Spleen (tissue), 11 donors: ENCODE results near the gene ARHGEF10L. TPM values are rescaled to one million over a fixed set of nuclear protein-coding genes. Genes with fewer than 3 reads are reported as not detected.

Source experiments
- DNase-seq: peaks from one replicate; pipeline ENCODE4 v3.0.0-alpha.2; 2020
- H3K27ac ChIP-seq, 8 donors: fragments of 200-600 bp; sonication (generic) in 7 of 8; 1 replicate in 4 of 8; 2 replicates in 4 of 8; pipeline versions ENCODE4 v1.5.0 to v1.8.0; 2016 to 2021; ENCODE audit warnings: inconsistent platforms in 4 of 8, mild to moderate bottlenecking in 4 of 8, moderate library complexity in 1 of 8
- H3K27me3 ChIP-seq, 7 donors: fragments of 200-600 bp; sonication (generic) in 6 of 7; replicated peaks in 1 of 7; 1 replicate in 4 of 7; 2 replicates in 3 of 7; pipeline versions ENCODE4 v1.5.0 to v1.8.0; 2016 to 2021; ENCODE audit warnings: inconsistent platforms in 3 of 7, mild to moderate bottlenecking in 1 of 7
- H3K36me3 ChIP-seq, 6 donors: fragments of 200-600 bp; sonication (generic) in 5 of 6; 1 replicate in 4 of 6; 2 replicates in 2 of 6; pipeline versions ENCODE4 v1.5.0 to v1.8.0; 2016 to 2021; ENCODE audit warnings: inconsistent platforms in 2 of 6
- H3K4me1 ChIP-seq, 6 donors: fragments of 200-600 bp; sonication (generic) in 5 of 6; 1 replicate in 3 of 6; 2 replicates in 3 of 6; pipeline versions ENCODE4 v1.5.0 to v1.8.0; 2016 to 2021; ENCODE audit warnings: inconsistent platforms in 3 of 6
- H3K4me3 ChIP-seq, 8 donors: fragments of 200-600 bp; sonication (generic) in 7 of 8; 1 replicate in 4 of 8; 2 replicates in 4 of 8; pipeline versions ENCODE4 v1.5.0 to v1.8.0; 2016 to 2021; ENCODE audit warnings: inconsistent platforms in 4 of 8, mild to moderate bottlenecking in 4 of 8, moderate library complexity in 2 of 8
- H3K9me3 ChIP-seq, 8 donors: fragments of 200-600 bp; sonication (generic) in 7 of 8; 1 replicate in 4 of 8; 2 replicates in 4 of 8; pipeline versions ENCODE4 v1.5.0 to v1.8.0; 2016 to 2021; ENCODE audit warnings: inconsistent platforms in 4 of 8
- CTCF ChIP-seq, 11 experiments: fragments of 200-600 bp in 7 of 11; fragments of 450-650 bp in 4 of 11; sonication (generic) in 4 of 11; IDR thresholded peaks in 8 of 11; conservative IDR thresholded peaks in 3 of 11; 1 replicate in 7 of 11; 2 replicates in 4 of 11; pipeline versions ENCODE4 v1.4.0 to v1.8.0; 2016 to 2021; ENCODE audit warnings: antibody characterized with exemption in 11 of 11, inconsistent platforms in 4 of 11, mild to moderate bottlenecking in 1 of 11
- POLR2A ChIP-seq, 3 donors: fragments of 450-650 bp; IDR thresholded peaks; one replicate each; pipeline ENCODE4 v1.5.1; 2017; ENCODE audit warnings: antibody characterized with exemption in 3 of 3, mild to moderate bottlenecking in 1 of 3
- POLR2AphosphoS5 ChIP-seq, 3 donors: sonication (generic); formaldehyde crosslinking; IDR thresholded peaks; one replicate each; pipeline ENCODE4 v1.5.1; 2017; ENCODE audit warnings: antibody characterized with exemption in 3 of 3
- WGBS, 5 donors: extraction: QIAGEN DNeasy Blood & Tissue Kit in 3 of 5; methylation state at CpG; one replicate each; pipeline versions ENCODE4 v1.1.5 to v1.1.7; 2013 to 2018; 5-methylcytosine and 5-hydroxymethylcytosine counted together
- intact Hi-C: fragments of 100-400 bp; cut with DNase I; formaldehyde crosslinking; loops from one replicate; pipeline ENCODE4 v1.15.0; 2023; ENCODE audit warnings: low total_unique reads
- polyA plus RNA-seq, 3 donors: library from polyadenylated mRNA; stranded (reverse); fragments of 200-250 nt; gene quantifications; one replicate each; pipeline ENCODE4 v1.2.1, GENCODE V29; 2013
- total RNA-seq, 7 donors: library from RNA; depleted of rRNA in 3 of 7; stranded (reverse); fragments of >200 nt in 3 of 7; fragmentation: NEBNext Ultra II Directional in 4 of 7; extraction: Animal tissue kit (Norgen Biotek cat#: 25700) in 4 of 7; gene quantifications; one replicate each; pipeline versions ENCODE4 v1.1.0 to v1.2.1, GENCODE V29; 2016 to 2021
- donor health status: healthy with polysubstance abuse.
- donor health status: DM: no; HTN: no; CAD: no; lungs with moderate emphysema.
- donor health status: DM: no; HTN: no; CAD: no.
- donor health status: Bipolar disorder and iron deficiency.
- donor health status: healthy.
- donor health status: DM: no; HTN: no; CAD: no.
- donor health status: DM: yes; HTN: yes; CAD: no.

The ARHGEF10L gene
- total and polyA plus RNA-seq, 10 donors, result 10.0 to 40.9 (median 21.4) TPM

GRCh38 chr1:17717594-17718535 lies 178.4 kb downstream of the ARHGEF10L start:
- Histone ChIP-seq H3K36me3 (no peaks in the 10 kb centered on the region), H3K4me1 (no peaks in the 10 kb centered on the region), H3K9me3 (no peaks in the 10 kb centered on the region), H3K27me3 (peaks cover 0 to 17% (median 0%) of the 10 kb centered on the region in 7 donors), H3K4me3 (no peak overlapping the region), H3K27ac (no peak overlapping the region)
- DNase-seq, result no peak
- TF ChIP-seq POLR2AphosphoS5 (IDR thresholded peaks at IDR 0.05) (no peak), CTCF (IDR thresholded peaks at IDR 0.05 in 8 of 11, conservative IDR thresholded peaks at IDR 0.05 in 3 of 11) (no peak), POLR2A (IDR thresholded peaks at IDR 0.05) (no peak)
- 66 to 78% (median 72%) methylated on average over 25 of the region's 25 CpGs for WGBS, 5 donors
- intact Hi-C loops, result no loop called here

GRCh38 chr1:17719874-17720273 lies 180.4 kb downstream of the ARHGEF10L start:
- intact Hi-C loops, result no loop called here
- no peak for DNase-seq
- no peak for TF ChIP-seq CTCF (IDR thresholded peaks at IDR 0.05 in 8 of 11, conservative IDR thresholded peaks at IDR 0.05 in 3 of 11)
- no peak for TF ChIP-seq POLR2A (IDR thresholded peaks at IDR 0.05)
- no peak for TF ChIP-seq POLR2AphosphoS5 (IDR thresholded peaks at IDR 0.05)

GRCh38 chr1:17721444-17721843 lies 181.9 kb downstream of the ARHGEF10L start:
- no peak overlapping the region for H3K4me3 ChIP-seq
- H3K27me3 ChIP-seq, result peaks cover 0 to 37% (median 0%) of the 10 kb centered on the region in 7 donors
- TF ChIP-seq POLR2A (IDR thresholded peaks at IDR 0.05) (no peak), POLR2AphosphoS5 (IDR thresholded peaks at IDR 0.05) (no peak), CTCF (IDR thresholded peaks at IDR 0.05 in 8 of 11, conservative IDR thresholded peaks at IDR 0.05 in 3 of 11) (no peak)
- no peaks in the 10 kb centered on the region for H3K36me3 ChIP-seq
- DNase-seq, result no peak
- no peaks in the 10 kb centered on the region for H3K9me3 ChIP-seq
- intact Hi-C loops, result no loop called here
- 91 to 99% (median 96%) methylated on average over 2 of the region's 2 CpGs for WGBS, 5 donors
- no peaks in the 10 kb centered on the region for H3K4me1 ChIP-seq
- no peak overlapping the region for H3K27ac ChIP-seq

More at GRCh38 chr1:17719874-17720273, 180.4 kb downstream of the ARHGEF10L start:
- no peak overlapping the region for H3K27ac ChIP-seq
- no peaks in the 10 kb centered on the region for H3K36me3 ChIP-seq
- H3K4me1 ChIP-seq, result no peaks in the 10 kb centered on the region
- peaks cover 0 to 27% (median 0%) of the 10 kb centered on the region in 7 donors for H3K27me3 ChIP-seq
- no peak overlapping the region for H3K4me3 ChIP-seq
- WGBS, 5 donors, result 63 to 79% (median 67%) methylated on average over 5 of the region's 5 CpGs
- H3K9me3 ChIP-seq, result no peaks in the 10 kb centered on the region

- Histone ChIP-seq H3K36me3 (no peaks in the 10 kb centered on the region), H3K4me1 (no peaks in the 10 kb centered on the region), H3K27ac (no peak overlapping the region), H3K27me3 (peaks cover 0 to 48% (median 0%) of the 10 kb centered on the region in 7 donors), H3K9me3 (peaks cover 0 to 11% (median 3%) of the 10 kb centered on the region in 8 donors), H3K4me3 (no peak overlapping the region)
- no peak for DNase-seq
- intact Hi-C loops, result no loop called here
- no peak for TF ChIP-seq CTCF (IDR thresholded peaks at IDR 0.05 in 8 of 11, conservative IDR thresholded peaks at IDR 0.05 in 3 of 11)
- TF ChIP-seq POLR2AphosphoS5 (IDR thresholded peaks at IDR 0.05), result no peak
- no peak for TF ChIP-seq POLR2A (IDR thresholded peaks at IDR 0.05)
- WGBS, 5 donors, result 42 to 56% (median 50%) methylated on average over 5 to 6 of the region's 6 CpGs
Observed at GRCh38 chr1:17723684-17724083, 184.2 kb downstream of the ARHGEF10L start.
